PC-9 (cell line): Measurements from ENCODE around the gene NAXD. TPM values are rescaled to one million over a fixed set of nuclear protein-coding genes. Genes with fewer than 3 reads are reported as not detected.

ENCODE experiments used
- BruUV-seq: library from RNA; stranded (reverse); fragments of 400-500 nt; replicated peaks from 2 replicates; lab custom pipeline; 2021; lab: Mats Ljungman, UMichigan
- CTCF ChIA-PET: fragments of 300-600 bp; sonication (Branson Sonifier 250); formaldehyde crosslinking; loops from one replicate; lab custom pipeline; 2022; ENCODE audit warnings: antibody characterized with exemption; lab: Charles Lee
- POLR2A ChIA-PET: fragments of 300-600 bp; sonication (Branson Sonifier 250); formaldehyde crosslinking; loops from one replicate; lab custom pipeline; 2022; ENCODE audit warnings: antibody characterized with exemption; ENCODE audit not compliant: unreplicated experiment; lab: Charles Lee
- DNase-seq, 2 experiments: peaks; one replicate each; pipeline versions ENCODE4 v3.0.0 to v3.0.0-alpha.2; 2015 to 2022; ENCODE audit warnings: mixed read lengths in 1 of 2
- H2AFZ ChIP-seq: fragments of 200-600 bp; sonication (generic); 2 replicates; pipeline ENCODE4 v1.8.1; 2017; ENCODE audit warnings: antibody characterized with exemption
- H3F3A ChIP-seq: fragments of 200-600 bp; sonication (generic); 2 replicates; pipeline ENCODE4 v1.8.1; 2017; ENCODE audit warnings: antibody characterized with exemption, mild to moderate bottlenecking, low read depth; ENCODE audit not compliant: insufficient read depth
- H3K27ac ChIP-seq: fragments of 200-600 bp; sonication (generic); 2 replicates; pipeline ENCODE4 v1.6.1; 2016; ENCODE audit warnings: mixed run types
- H3K27me3 ChIP-seq: fragments of 200-600 bp; sonication (generic); 2 replicates; pipeline ENCODE4 v1.6.1; 2016; ENCODE audit warnings: low read depth, mixed run types; ENCODE audit not compliant: insufficient read depth
- H3K36me3 ChIP-seq: fragments of 200-600 bp; sonication (generic); 2 replicates; pipeline ENCODE4 v1.6.1; 2016; ENCODE audit warnings: low read depth, mixed run types
- H3K4me1 ChIP-seq: fragments of 200-600 bp; sonication (generic); replicated peaks from 2 replicates; pipeline ENCODE4 v1.6.1; 2016; ENCODE audit warnings: mixed run types; ENCODE audit not compliant: insufficient read depth
- H3K4me2 ChIP-seq: fragments of 200-600 bp; sonication (generic); 2 replicates; pipeline ENCODE4 v1.6.1; 2017; ENCODE audit warnings: mixed run types
- H3K4me3 ChIP-seq: fragments of 200-600 bp; sonication (generic); 2 replicates; pipeline ENCODE4 v1.6.1; 2016; ENCODE audit warnings: mixed run types
- H3K79me2 ChIP-seq: fragments of 200-600 bp; sonication (generic); 2 replicates; pipeline ENCODE4 v1.6.1; 2017; ENCODE audit warnings: low read depth, mixed run types
- H3K9me2 ChIP-seq: fragments of 200-600 bp; sonication (generic); 2 replicates; pipeline ENCODE4 v1.8.1; 2017; ENCODE audit warnings: mild to moderate bottlenecking; ENCODE audit not compliant: insufficient read depth
- H3K9me3 ChIP-seq: fragments of 200-600 bp; sonication (generic); 2 replicates; pipeline ENCODE4 v1.8.1; 2016; ENCODE audit warnings: low read depth; ENCODE audit not compliant: insufficient read depth
- H4K20me1 ChIP-seq: fragments of 200-600 bp; sonication (generic); 2 replicates; pipeline ENCODE4 v1.8.1; 2017; ENCODE audit not compliant: insufficient read depth
- CTCF ChIP-seq: fragments of 200-600 bp; sonication (generic); conservative IDR thresholded peaks from 2 replicates; pipeline ENCODE4 v1.6.1; 2017; ENCODE audit warnings: mixed run types, antibody characterized with exemption, mild to moderate bottlenecking, moderate library complexity
- EZH2 ChIP-seq: fragments of 200-600 bp; sonication (generic); IDR thresholded peaks from 2 replicates; pipeline ENCODE4 v1.8.0; 2017; ENCODE audit warnings: antibody characterized with exemption, low read depth
- intact Hi-C: fragments of 100-400 bp; cut with micrococcal nuclease; formaldehyde crosslinking; loops from one replicate; pipeline ENCODE4 v1.10.0; 2022; ENCODE audit not compliant: unreplicated experiment
- total RNA-seq: library from RNA; stranded (reverse); gene quantifications from 2 replicates; pipeline ENCODE4 v1.2.3, GENCODE V29; 2021

The NAXD gene
- total RNA-seq, 1 experiment from 2014 or later, result 30.2 TPM

DNA sequence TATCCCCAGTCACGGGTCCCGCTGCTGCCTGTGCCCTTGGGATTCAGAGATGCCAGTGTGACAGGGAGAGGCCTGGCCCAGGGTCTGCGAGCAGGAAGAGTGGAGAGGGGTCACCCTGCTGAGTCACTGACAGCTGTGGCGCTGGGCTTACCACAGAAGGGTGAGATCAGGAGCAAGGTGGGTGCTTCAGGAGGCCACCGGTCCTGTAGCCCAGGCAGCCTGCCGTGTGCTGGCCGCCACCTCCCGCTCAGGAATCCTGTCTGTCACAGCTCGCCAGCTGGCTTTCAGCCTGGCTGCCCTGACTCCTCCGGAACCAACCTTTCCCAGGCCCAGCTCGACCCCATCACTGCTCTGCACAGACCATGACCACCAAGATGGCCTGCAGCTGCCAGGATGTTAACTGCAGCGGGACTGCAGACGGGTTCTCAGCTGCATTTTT, 25.3 kb downstream of the NAXD start:
- no peaks in the 10 kb centered on the region for H3K4me1 ChIP-seq
- no peak overlapping the region for H3K27ac ChIP-seq
- ChIA-PET CTCF (no interaction called here), POLR2A (interaction anchor here (0.7 kb wide), 1 partner anchor 51 kb away, joined by 3 read pairs; no protein-coding TSS in a partner anchor)
- TF ChIP-seq EZH2 (no peak), CTCF (no peak)
- no peaks in the 10 kb centered on the region for H3K9me2 ChIP-seq
- H3K79me2 ChIP-seq, result no peaks in the 10 kb centered on the region
- no peaks in the 10 kb centered on the region for H3K9me3 ChIP-seq
- peaks cover 11% of the 10 kb centered on the region; the same call in 1 of the 2 replicates for H3K36me3 ChIP-seq
- no peaks in the 10 kb centered on the region for H3K27me3 ChIP-seq
- no TSS peak for BruUV-seq
- intact Hi-C loops, result no loop called here
- H2AFZ ChIP-seq, result no peak overlapping the region
- H4K20me1 ChIP-seq, result peaks cover 22% of the 10 kb centered on the region; the same call in 1 of the 2 replicates
- no peak overlapping the region for H3K4me3 ChIP-seq
- no peak for DNase-seq
- no peak overlapping the region for H3K4me2 ChIP-seq
- peaks cover 30% of the 10 kb centered on the region; the same call in 1 of the 2 replicates for H3F3A ChIP-seq

DNA sequence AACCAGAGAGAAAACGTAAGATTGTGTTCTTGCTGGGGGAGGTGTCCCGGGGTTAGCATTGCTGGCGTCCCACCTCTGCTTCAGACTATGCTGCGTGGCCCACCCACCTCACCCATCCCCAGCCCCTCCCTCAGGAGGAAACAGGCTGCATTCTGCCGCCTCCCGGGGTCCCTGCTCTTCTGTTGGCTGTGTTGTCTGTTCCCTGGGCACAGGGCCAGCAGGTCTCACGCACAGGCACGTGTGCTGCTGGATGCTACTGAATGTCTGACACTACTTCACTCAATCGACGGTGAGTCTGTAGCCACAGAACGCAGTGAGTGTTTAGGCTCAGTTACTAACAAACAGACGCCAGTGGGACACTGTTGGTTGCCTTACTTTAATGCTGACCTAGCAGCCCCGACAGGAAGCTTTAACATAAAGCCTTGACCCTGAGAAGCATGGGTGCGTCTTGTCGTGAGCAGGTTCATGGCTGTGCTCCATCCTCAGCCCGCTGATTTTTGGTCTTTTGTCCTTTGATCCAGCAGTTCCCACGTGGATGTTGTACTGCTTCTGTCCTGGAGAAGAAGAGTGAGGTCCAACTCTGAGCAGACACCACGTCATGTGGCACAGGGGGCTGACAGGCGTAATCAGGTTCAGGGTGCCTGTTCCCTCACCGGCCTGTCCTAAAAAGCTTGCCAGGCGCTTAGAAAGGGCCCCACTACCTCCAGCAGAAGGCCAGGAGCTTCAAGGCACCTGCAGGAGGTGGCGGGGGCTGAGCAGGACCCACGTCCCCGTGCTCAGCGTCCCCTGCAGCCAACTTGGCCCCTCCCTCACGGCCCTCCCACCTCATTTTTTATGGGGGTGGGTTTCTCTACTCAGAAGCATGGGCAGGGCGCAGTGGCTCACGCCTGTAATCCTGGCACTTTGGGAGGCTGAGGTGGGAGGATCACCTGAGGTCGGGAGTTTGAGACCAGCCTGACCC, 26.0 kb downstream of the NAXD start:
- ChIA-PET POLR2A (interaction anchor here (0.7 kb wide), 1 partner anchor 22 kb away, joined by 4 read pairs; no protein-coding TSS in a partner anchor), CTCF (no interaction called here)
- H3K27ac ChIP-seq, result no peak overlapping the region
- no peaks in the 10 kb centered on the region for H3K9me2 ChIP-seq
- TF ChIP-seq CTCF, result no peak
- no peak for TF ChIP-seq EZH2
- no peak overlapping the region for H3K4me3 ChIP-seq
- peaks cover 30% of the 10 kb centered on the region; the same call in 1 of the 2 replicates for H3F3A ChIP-seq
- H4K20me1 ChIP-seq, result 0 out of 2 replicates have a peak, but pooled peaks cover 18% of the 10 kb centered on the region
- DNase-seq, result no peak
- no peaks in the 10 kb centered on the region for H3K9me3 ChIP-seq
- no peaks in the 10 kb centered on the region for H3K4me1 ChIP-seq
- H3K36me3 ChIP-seq, result peaks cover 7% of the 10 kb centered on the region; the same call in 1 of the 2 replicates
- intact Hi-C loops, result no loop called here
- H2AFZ ChIP-seq, result no peak overlapping the region
- BruUV-seq, result no TSS peak
- H3K4me2 ChIP-seq, result no peak overlapping the region
- no peaks in the 10 kb centered on the region for H3K79me2 ChIP-seq
- no peaks in the 10 kb centered on the region for H3K27me3 ChIP-seq

- DNase-seq, result no peak
- H2AFZ ChIP-seq, result no peak overlapping the region
- peaks cover 7% of the 10 kb centered on the region; the same call in 1 of the 2 replicates for H3K36me3 ChIP-seq
- TF ChIP-seq CTCF (no peak), EZH2 (no peak)
- H4K20me1 ChIP-seq, result 0 out of 2 replicates have a peak, but pooled peaks cover 17% of the 10 kb centered on the region
- intact Hi-C loops, result no loop called here
- no peaks in the 10 kb centered on the region for H3K79me2 ChIP-seq
- no peak overlapping the region for H3K4me3 ChIP-seq
- no peaks in the 10 kb centered on the region for H3K27me3 ChIP-seq
- CTCF ChIA-PET, result no interaction called here
- no peak overlapping the region for H3K4me2 ChIP-seq
- no peaks in the 10 kb centered on the region for H3K9me2 ChIP-seq
- BruUV-seq, result no TSS peak
- no peaks in the 10 kb centered on the region for H3K4me1 ChIP-seq
- no peaks in the 10 kb centered on the region for H3K9me3 ChIP-seq
- H3K27ac ChIP-seq, result no peak overlapping the region
- POLR2A ChIA-PET, result interaction anchor here (0.7 kb wide), 1 partner anchor 23 kb away, joined by 4 read pairs; no protein-coding TSS in a partner anchor
- peaks cover 30% of the 10 kb centered on the region; the same call in 1 of the 2 replicates for H3F3A ChIP-seq
Measured at GRCh38 chr13:110642291-110642981, 27.1 kb downstream of the NAXD start.
